ENCODE data around the gene GPR158.
A peak's percentile ranks its signal among the peaks of the same experiment; 100 is the strongest.

Gene GPR158

GRCh38 chr10:25436431-25436830, 261.6 kb downstream of the GPR158 start:
- FAIRE-seq: no peak

- no peak for FAIRE-seq
Observed at GRCh38 chr10:25441270-25441669, 266.5 kb downstream of the GPR158 start.

- no peak for FAIRE-seq
Observed at GRCh38 chr10:25444266-25444665, 269.5 kb downstream of the GPR158 start.

- no peak for FAIRE-seq
Observed at GRCh38 chr10:25451401-25451800, 276.6 kb downstream of the GPR158 start.

GRCh38 chr10:25453619-25454018, 278.8 kb downstream of the GPR158 start:
- FAIRE-seq: no peak

- peak; percentile 9 for FAIRE-seq
Observed at GRCh38 chr10:25455980-25456567, 281.3 kb downstream of the GPR158 start.

- FAIRE-seq: peak; percentile 53
Observed at GRCh38 chr10:25457552-25457951, 282.8 kb downstream of the GPR158 start.

GRCh38 chr10:25465582-25466372, 291.0 kb downstream of the GPR158 start:
- no peak for FAIRE-seq

- no peak for FAIRE-seq
Observed at GRCh38 chr10:25467881-25468280, 293.1 kb downstream of the GPR158 start.

- FAIRE-seq: no peak
Observed at GRCh38 chr10:25481467-25481866, 306.7 kb downstream of the GPR158 start.

GRCh38 chr10:25483999-25484398, 309.2 kb downstream of the GPR158 start:
- FAIRE-seq: no peak

- FAIRE-seq: no peak
Observed at GRCh38 chr10:25487266-25487665, 312.5 kb downstream of the GPR158 start.

GRCh38 chr10:25492040-25492439, 317.2 kb downstream of the GPR158 start:
- FAIRE-seq: no peak

- no peak for FAIRE-seq
Observed at GRCh38 chr10:25492680-25493079, 317.9 kb downstream of the GPR158 start.

- FAIRE-seq: no peak
Observed at GRCh38 chr10:25493122-25493893, 318.5 kb downstream of the GPR158 start.

- no peak for FAIRE-seq
Observed at GRCh38 chr10:25497246-25497645, 322.4 kb downstream of the GPR158 start.

GRCh38 chr10:25498645-25499044, 323.8 kb downstream of the GPR158 start:
- no peak for FAIRE-seq

- no peak for FAIRE-seq
Observed at GRCh38 chr10:25501912-25502311, 327.1 kb downstream of the GPR158 start.

GRCh38 chr10:25502453-25502852, 327.7 kb downstream of the GPR158 start:
- no peak for FAIRE-seq

- no peak for FAIRE-seq
Observed at GRCh38 chr10:25504306-25504705, 329.5 kb downstream of the GPR158 start.

- no peak for FAIRE-seq
Observed at GRCh38 chr10:25504838-25505237, 330.0 kb downstream of the GPR158 start.

GRCh38 chr10:25505466-25505865, 330.7 kb downstream of the GPR158 start:
- no peak for FAIRE-seq

- no peak for FAIRE-seq
Observed at GRCh38 chr10:25506821-25507335, 332.1 kb downstream of the GPR158 start.
